Testis (tissue), 2 donors: ENCODE measurements around the gene TAAR8.

Experiments
- POLR2A ChIP-seq: fragments of 450-650 bp; IDR thresholded peaks from one replicate; pipeline ENCODE4 v1.6.1; 2017; ENCODE audit warnings: antibody characterized with exemption, mild to moderate bottlenecking, moderate library complexity
- TF ChIP-seq, protein P1 (sequence below), 3 experiments: fragments of 450-650 bp in 2 of 3; fragments of 200-600 bp in 1 of 3; sonication (generic) in 1 of 3; IDR thresholded peaks; one replicate each; pipeline ENCODE4 v1.5.1; 2016 to 2019; ENCODE audit warnings: antibody characterized with exemption in 3 of 3, mild to moderate bottlenecking in 2 of 3, moderate library complexity in 1 of 3

DNA sequence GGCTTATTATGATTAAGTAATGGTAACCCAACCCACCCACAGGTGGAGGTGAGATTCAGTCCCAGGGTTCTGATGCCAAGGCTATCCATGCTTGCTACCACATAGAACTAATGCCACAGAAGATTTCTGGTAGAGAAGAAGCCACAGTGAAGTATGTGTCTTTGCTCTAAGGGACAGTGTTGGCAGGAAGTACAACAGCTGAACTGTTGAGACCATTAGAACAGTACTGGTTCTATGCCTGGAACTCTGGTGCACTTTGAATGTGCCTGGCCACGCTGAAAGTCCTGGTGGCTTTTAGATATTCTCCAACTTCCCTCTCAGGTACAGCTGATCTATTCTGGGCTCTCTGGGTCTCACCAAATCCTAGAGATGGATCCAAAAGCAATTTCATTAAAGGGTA, 47.3 kb upstream of the TAAR8 start:
- TF ChIP-seq, protein P1, sequence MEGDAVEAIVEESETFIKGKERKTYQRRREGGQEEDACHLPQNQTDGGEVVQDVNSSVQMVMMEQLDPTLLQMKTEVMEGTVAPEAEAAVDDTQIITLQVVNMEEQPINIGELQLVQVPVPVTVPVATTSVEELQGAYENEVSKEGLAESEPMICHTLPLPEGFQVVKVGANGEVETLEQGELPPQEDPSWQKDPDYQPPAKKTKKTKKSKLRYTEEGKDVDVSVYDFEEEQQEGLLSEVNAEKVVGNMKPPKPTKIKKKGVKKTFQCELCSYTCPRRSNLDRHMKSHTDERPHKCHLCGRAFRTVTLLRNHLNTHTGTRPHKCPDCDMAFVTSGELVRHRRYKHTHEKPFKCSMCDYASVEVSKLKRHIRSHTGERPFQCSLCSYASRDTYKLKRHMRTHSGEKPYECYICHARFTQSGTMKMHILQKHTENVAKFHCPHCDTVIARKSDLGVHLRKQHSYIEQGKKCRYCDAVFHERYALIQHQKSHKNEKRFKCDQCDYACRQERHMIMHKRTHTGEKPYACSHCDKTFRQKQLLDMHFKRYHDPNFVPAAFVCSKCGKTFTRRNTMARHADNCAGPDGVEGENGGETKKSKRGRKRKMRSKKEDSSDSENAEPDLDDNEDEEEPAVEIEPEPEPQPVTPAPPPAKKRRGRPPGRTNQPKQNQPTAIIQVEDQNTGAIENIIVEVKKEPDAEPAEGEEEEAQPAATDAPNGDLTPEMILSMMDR (IDR thresholded peaks at IDR 0.05): no peak
- TF ChIP-seq POLR2A: no peak
